AML-193 (cell line): ENCODE data around the gene SGPP1.
"Not testable (repeated sequence)": the region's sequence is repeated elsewhere in the genome, so short reads cannot be mapped to it uniquely, and the experiment has no call there.

Experiments
- DNase-seq, 2 experiments: peaks; one replicate each; lab custom pipeline; 2025; lab: John Stamatoyannopoulos, UW

SGPP1 gene

GRCh38 chr14:63727736-63728728, at the start of gene SGPP1:
Gene SGPP1, minus strand, starts transcription at chr14:63728065. Its CDS starts 121 bp downstream, at chr14:63727944.
- peak in 1 of 2 experiments; percentile 11 for DNase-seq

GRCh38 chr14:63777024-63777423, 49.2 kb upstream of the SGPP1 start:
- DNase-seq, result no peak

- DNase-seq, result no peak
These were observed 45.6 kb upstream of the SGPP1 start for GRCh38 chr14:63773504-63773903.

GRCh38 chr14:63770187-63770807, 42.4 kb upstream of the SGPP1 start:
- peak; percentile 31 to 34 for DNase-seq

- no peak for DNase-seq
These were observed 38.7 kb upstream of the SGPP1 start for GRCh38 chr14:63766611-63767010.

- DNase-seq, result no peak
These were observed 36.8 kb upstream of the SGPP1 start for GRCh38 chr14:63764620-63765139.

- no peak for DNase-seq
These were observed 36.2 kb upstream of the SGPP1 start for GRCh38 chr14:63764103-63764502.

- no peak for DNase-seq
These were observed 33.7 kb upstream of the SGPP1 start for GRCh38 chr14:63761351-63762117.

- no peak for DNase-seq
These were observed 32.1 kb upstream of the SGPP1 start for GRCh38 chr14:63760014-63760413.

GRCh38 chr14:63759456-63759855, 31.6 kb upstream of the SGPP1 start:
- no peak for DNase-seq

GRCh38 chr14:63757211-63757610, 29.3 kb upstream of the SGPP1 start:
- no peak for DNase-seq

- DNase-seq, result no peak
These were observed 24.7 kb upstream of the SGPP1 start for GRCh38 chr14:63752449-63753169.

- DNase-seq, result not testable (repeated sequence)
These were observed 23.2 kb upstream of the SGPP1 start for GRCh38 chr14:63751076-63751475.

- no peak for DNase-seq
These were observed 20.0 kb upstream of the SGPP1 start for GRCh38 chr14:63747846-63748245.

- no peak for DNase-seq
These were observed 18.1 kb upstream of the SGPP1 start for GRCh38 chr14:63745858-63746425.

GRCh38 chr14:63745272-63745671, 17.4 kb upstream of the SGPP1 start:
- DNase-seq, result no peak

GRCh38 chr14:63737582-63738006, 9.7 kb upstream of the SGPP1 start:
- no peak for DNase-seq

- DNase-seq, result no peak
These were observed 7.9 kb upstream of the SGPP1 start for GRCh38 chr14:63735720-63736119.

GRCh38 chr14:63730659-63731058, 2.8 kb upstream of the SGPP1 start:
- no peak for DNase-seq

- no peak for DNase-seq
These were observed 582 bp downstream of the SGPP1 start for GRCh38 chr14:63727231-63727735.

GRCh38 chr14:63726499-63726898, 1.4 kb downstream of the SGPP1 start:
- DNase-seq, result no peak
